Measurements from ENCODE around the gene ANXA5.

ANXA5 gene

DNA sequence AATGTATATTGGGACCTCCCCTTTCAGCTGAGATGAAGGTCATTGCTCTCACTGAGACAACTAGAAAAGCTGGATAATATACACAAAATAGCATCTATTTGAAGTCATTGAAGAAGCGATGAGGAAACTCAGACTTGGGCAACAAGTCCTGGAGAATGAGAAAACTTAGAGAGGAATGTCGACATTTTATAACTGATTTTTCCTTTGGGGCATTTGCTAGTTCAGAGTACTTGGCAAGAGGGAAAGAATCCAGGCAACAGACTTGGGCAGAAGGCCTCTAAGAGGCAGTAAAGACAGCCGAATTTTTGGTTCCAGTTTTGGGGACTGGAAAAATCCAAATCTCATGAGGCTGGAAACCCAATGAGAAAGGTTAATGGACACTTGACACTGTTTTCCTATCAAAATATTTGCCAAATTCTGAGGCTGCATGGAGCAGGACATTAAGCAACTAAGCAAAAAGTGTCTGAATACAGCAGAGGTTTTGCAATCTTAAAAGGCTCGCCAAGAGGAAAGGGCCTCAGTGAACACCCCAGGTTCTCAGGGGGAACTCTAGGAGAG lies 21.0 kb upstream of the ANXA5 start:
- no peak for TF ChIP-seq POLR2AphosphoS5 (IDR thresholded peaks at IDR 0.05; ENCODE audit: low read depth)
- TF ChIP-seq SPI1 (IDR thresholded peaks at IDR 0.05; ENCODE audit: borderline replicate concordance, low read depth): no peak
- Histone ChIP-seq H3K27me3 (ENCODE audit: insufficient read depth, poor library complexity, severe bottlenecking) (peaks cover 3% of the 10 kb centered on the region), H3K27ac (replicated peaks) (no peak overlapping the region), H3K4me3 (replicated peaks; ENCODE audit: insufficient read depth, low read length) (no peak overlapping the region)
- DNase-seq (ENCODE audit: low read depth in 1 of 2, low spot score in 1 of 2): no peak

GRCh38 chr4:121714548-121714947 lies 17.8 kb upstream of the ANXA5 start:
- no peak overlapping the region for H3K4me3 ChIP-seq (replicated peaks; ENCODE audit: insufficient read depth, low read length)
- H3K27me3 ChIP-seq (ENCODE audit: insufficient read depth, poor library complexity, severe bottlenecking): peaks cover 3% of the 10 kb centered on the region
- DNase-seq (ENCODE audit: low read depth in 1 of 2, low spot score in 1 of 2): no peak
- TF ChIP-seq POLR2AphosphoS5 (IDR thresholded peaks at IDR 0.05; ENCODE audit: low read depth) (no peak), REST (IDR thresholded peaks at IDR 0.05; ENCODE audit: insufficient replicate concordance, low read depth) (no peak), CTCF (IDR thresholded peaks at IDR 0.05; ENCODE audit: insufficient read depth, low read length) (no peak), GABPA (IDR thresholded peaks at IDR 0.05; ENCODE audit: low read depth) (no peak), SPI1 (IDR thresholded peaks at IDR 0.05; ENCODE audit: borderline replicate concordance, low read depth) (no peak)
- H3K27ac ChIP-seq (replicated peaks): no peak overlapping the region

DNA sequence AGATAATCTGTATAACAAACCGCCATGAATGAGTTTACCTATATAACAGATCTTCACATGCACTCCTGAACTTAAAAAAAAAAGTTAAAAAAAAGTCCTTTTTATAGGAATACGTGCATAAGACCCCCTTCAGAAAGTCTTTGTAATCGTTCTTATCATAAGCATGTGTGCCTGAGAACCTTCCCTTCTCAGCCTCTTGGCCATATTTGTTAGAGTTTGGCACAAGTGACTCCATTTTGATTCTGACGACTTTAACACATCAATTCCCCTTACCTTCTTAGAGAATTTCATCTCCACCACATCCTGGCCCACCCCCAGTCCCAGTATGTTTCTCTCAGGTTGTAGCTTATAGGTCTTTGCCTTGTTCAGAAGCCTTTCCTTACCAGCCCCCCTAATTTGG lies 16.0 kb upstream of the ANXA5 start:
- Histone ChIP-seq H3K27ac (replicated peaks) (no peak overlapping the region), H3K4me3 (replicated peaks; ENCODE audit: insufficient read depth, low read length) (no peak overlapping the region), H3K27me3 (ENCODE audit: insufficient read depth, poor library complexity, severe bottlenecking) (peaks cover 3% of the 10 kb centered on the region)
- DNase-seq (ENCODE audit: low read depth in 1 of 2, low spot score in 1 of 2): no peak
- TF ChIP-seq CTCF (IDR thresholded peaks at IDR 0.05; ENCODE audit: insufficient read depth, low read length): no peak
- TF ChIP-seq SPI1 (IDR thresholded peaks at IDR 0.05; ENCODE audit: borderline replicate concordance, low read depth): no peak
- TF ChIP-seq POLR2AphosphoS5 (IDR thresholded peaks at IDR 0.05; ENCODE audit: low read depth): no peak
- TF ChIP-seq GABPA (IDR thresholded peaks at IDR 0.05; ENCODE audit: low read depth): no peak
- TF ChIP-seq REST (IDR thresholded peaks at IDR 0.05; ENCODE audit: insufficient replicate concordance, low read depth): no peak

DNA sequence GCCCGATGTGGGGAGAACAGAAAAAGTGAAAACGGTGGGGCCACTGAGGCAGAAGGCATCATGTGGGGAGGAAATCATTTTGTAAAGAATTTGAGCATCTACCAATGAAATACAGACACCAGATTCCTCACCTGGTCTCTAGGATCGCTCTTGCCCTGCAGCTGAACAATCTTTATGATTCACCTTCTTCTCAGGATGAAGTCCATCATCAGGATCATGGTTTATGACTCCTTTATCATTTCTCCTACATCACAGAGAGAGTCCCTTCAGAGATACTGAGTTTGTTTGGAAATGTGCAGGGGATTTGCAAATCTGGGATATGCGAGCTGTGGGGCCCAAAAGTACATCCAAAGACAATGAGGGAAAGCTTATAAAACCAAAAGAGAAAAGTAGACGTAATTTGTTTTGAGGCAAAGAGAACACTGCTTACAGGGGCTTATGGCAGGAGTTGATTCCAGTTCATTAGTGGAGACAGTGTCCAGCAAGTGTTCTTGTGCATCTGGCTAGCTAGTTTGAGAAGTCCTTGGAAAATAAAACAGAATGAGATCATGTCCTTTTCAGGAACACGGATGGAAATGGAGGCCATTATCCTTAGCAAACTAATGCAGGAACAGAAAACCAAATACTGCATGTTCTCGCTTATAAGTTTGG lies 15.3 kb upstream of the ANXA5 start:
- Histone ChIP-seq H3K27me3 (ENCODE audit: insufficient read depth, poor library complexity, severe bottlenecking) (peaks cover 3% of the 10 kb centered on the region), H3K27ac (replicated peaks) (no peak overlapping the region)
- no peak for TF ChIP-seq SPI1 (IDR thresholded peaks at IDR 0.05; ENCODE audit: borderline replicate concordance, low read depth)
- TF ChIP-seq GABPA (IDR thresholded peaks at IDR 0.05; ENCODE audit: low read depth): no peak
- TF ChIP-seq REST (IDR thresholded peaks at IDR 0.05; ENCODE audit: insufficient replicate concordance, low read depth): no peak
- no peak for TF ChIP-seq CTCF (IDR thresholded peaks at IDR 0.05; ENCODE audit: insufficient read depth, low read length)
- no peak for TF ChIP-seq POLR2AphosphoS5 (IDR thresholded peaks at IDR 0.05; ENCODE audit: low read depth)

More for the DNA sequence above, 15.3 kb upstream of the ANXA5 start:
- H3K4me3 ChIP-seq (replicated peaks; ENCODE audit: insufficient read depth, low read length): no peak overlapping the region
- DNase-seq (ENCODE audit: low read depth in 1 of 2, low spot score in 1 of 2): no peak
